Neural progenitor cell (in vitro differentiated cells): Measurements from ENCODE around the gene FAIM2.

Experiments used
- EZH2phosphoT487 ChIP-seq: fragments of 200-600 bp; sonication (generic); IDR thresholded peaks from 2 replicates; pipeline ENCODE4 v1.6.1; 2017; ENCODE audit warnings: antibody characterized with exemption
- TF ChIP-seq, protein P1 (sequence below): fragments of 200-600 bp; sonication (generic); IDR thresholded peaks from 2 replicates; pipeline ENCODE4 v1.5.1; 2017; ENCODE audit warnings: antibody characterized with exemption, mild to moderate bottlenecking

GRCh38 chr12:49831717-49832116, 72.0 kb downstream of the FAIM2 start:
- TF ChIP-seq, protein P1, sequence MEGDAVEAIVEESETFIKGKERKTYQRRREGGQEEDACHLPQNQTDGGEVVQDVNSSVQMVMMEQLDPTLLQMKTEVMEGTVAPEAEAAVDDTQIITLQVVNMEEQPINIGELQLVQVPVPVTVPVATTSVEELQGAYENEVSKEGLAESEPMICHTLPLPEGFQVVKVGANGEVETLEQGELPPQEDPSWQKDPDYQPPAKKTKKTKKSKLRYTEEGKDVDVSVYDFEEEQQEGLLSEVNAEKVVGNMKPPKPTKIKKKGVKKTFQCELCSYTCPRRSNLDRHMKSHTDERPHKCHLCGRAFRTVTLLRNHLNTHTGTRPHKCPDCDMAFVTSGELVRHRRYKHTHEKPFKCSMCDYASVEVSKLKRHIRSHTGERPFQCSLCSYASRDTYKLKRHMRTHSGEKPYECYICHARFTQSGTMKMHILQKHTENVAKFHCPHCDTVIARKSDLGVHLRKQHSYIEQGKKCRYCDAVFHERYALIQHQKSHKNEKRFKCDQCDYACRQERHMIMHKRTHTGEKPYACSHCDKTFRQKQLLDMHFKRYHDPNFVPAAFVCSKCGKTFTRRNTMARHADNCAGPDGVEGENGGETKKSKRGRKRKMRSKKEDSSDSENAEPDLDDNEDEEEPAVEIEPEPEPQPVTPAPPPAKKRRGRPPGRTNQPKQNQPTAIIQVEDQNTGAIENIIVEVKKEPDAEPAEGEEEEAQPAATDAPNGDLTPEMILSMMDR = no peak
- TF ChIP-seq EZH2phosphoT487 = no peak
